GM18505 (cell line): ENCODE data around the gene AP1AR.
"Not testable (repeated sequence)": the region's sequence is repeated elsewhere in the genome, so short reads cannot be mapped to it uniquely, and the experiment has no call there.

Experiments
- ATAC-seq: cut with Tn5 transposase; IDR thresholded peaks from one replicate; pipeline ENCODE4 v1.9.1; 2021; ENCODE audit not compliant: unreplicated experiment
- POLR2A ChIP-seq: IDR thresholded peaks from 4 replicates; pipeline ENCODE4 v1.6.1; 2011; ENCODE audit warnings: borderline replicate concordance; ENCODE audit not compliant: insufficient read depth, insufficient read length; ENCODE audit errors: extremely low read depth

The AP1AR gene

DNA sequence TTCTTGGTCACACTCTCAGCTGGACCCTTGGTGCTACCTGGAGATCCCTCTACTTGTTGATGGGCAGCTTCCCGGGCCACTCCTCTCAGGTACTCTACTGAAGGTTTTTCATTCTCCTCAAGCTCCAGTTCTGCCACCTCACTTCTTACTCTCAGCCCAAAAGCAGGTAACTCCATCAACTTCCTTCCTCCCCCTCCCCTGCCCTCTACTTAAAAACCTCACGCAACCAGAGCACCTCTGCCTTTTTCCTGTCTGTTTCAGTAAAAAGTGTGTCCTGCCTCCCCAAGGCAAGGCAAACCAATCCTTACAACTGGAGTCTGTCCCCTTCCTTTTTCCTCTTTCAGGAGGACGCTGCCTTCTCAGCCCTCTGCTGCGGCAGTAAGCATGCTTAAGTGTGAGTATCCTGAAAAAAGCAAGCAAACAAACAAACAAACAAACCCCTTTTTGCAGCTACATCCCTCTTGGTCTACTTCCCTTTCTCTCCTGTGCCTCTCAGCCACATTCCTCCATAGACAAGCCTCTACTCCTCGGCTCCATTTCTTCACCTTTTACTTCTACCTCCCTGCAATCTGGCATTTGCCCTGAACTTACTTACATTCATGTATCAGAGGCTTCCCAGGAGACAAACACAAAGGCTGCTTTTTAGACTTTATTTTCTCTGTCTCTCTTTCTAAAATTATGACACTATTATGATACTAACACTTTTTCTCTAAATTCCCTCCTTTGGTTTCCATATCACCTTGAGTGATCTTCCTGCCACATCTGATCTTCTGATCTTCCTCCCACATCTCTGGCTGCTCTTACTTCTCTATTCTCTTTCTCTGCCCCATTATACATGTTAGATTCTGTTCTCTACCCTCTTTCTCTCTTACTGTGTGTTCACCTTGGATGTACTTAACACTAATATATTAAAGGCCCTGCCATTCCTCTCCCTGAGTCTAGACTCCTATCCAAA is 71.0 kb downstream of the AP1AR start:
- ATAC-seq, result no peak
- no peak for TF ChIP-seq POLR2A

DNA sequence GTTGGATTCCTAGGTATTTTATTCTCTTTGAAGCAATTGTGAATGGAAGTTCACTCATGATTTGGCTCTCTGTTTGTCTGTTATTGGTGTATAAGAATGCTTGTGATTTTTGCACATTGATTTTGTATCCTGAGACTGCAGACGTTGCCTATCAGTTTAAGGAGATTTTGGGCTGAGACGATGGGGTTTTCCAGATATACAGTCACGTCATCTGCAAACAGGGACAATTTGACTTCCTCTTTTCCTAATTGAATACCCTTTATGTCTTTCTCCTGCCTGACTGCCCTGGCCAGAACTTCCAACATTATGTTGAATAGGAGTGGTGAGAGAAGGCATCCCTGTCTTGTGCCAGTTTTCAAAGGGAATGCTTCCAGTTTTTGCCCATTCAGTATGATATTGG is 73.9 kb downstream of the AP1AR start:
- ATAC-seq, result not testable (repeated sequence)

DNA sequence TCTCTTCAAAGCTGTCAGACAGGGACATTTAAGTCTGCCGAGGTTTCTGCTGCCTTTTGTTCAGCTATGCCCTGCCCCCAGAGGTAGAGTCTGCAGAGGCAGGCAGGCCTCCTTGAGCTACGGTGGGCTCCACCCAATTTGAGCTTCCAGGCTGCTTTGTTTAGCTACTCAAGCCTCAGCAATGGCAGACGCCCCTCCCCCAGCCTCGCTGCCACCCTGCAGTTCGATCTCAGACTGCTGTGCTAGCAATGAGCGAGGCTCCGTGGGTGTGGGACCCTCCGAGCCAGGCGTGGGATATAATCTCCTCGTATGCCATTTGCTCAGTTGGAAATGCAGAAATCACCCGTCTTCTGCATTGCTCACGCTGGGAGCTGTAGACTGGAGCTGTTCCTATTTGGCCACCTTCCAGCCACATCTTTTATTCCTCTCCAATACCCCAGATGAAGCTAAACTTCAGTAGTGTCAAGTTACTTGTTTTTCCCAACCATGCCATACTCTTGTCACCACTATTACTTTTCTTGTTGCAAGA is 77.7 kb downstream of the AP1AR start:
- not testable (repeated sequence) for ATAC-seq

DNA sequence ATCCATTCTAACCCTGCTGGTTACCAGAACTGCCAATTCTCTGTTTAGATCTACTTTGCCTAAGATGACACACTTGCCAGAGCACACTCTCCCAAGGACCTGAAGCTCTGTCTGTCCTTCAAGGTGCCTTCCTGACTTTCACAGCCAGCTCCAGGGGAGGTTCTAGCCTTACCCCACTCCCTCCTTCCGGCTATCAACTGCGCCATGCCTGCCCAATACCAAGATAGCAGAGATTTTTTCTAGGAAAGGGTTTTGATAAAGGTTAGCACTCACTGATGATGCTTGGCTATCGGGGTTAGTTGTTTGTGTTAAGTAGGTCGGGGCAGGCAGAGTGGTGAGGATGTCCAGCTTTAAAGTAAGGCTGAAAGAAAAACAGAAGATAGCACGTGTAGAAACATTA is 79.9 kb downstream of the AP1AR start:
- no peak for TF ChIP-seq POLR2A
- ATAC-seq, result no peak

DNA sequence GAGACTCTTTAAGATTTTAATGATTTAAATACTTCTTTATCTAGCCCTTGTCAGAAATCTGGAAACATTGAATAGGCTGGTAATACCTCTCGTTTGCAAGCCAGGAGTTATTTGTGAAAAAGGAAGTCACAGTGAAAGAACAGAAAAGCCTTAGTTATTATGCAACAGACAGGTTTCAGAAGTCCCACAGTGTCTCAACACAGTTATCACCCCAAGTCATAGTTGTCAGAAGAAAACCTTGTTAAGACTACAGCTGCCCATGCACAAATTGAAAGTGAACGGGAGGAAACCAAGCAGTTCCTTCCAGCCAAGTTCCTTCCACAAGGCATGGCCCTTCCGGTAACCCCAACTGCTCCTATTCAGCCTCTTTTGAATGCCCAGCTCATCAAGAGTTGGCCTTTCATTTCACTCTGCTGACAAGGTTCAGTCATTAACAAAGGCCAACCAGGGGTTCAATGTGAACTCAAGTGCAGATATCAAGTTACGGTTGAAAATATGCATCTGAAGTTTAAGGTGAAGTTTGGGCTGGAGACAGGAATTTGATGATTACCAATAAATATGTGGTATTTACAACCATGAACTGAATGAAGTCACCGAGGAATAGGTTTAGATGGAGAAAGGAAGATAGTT is 81.1 kb downstream of the AP1AR start:
- TF ChIP-seq POLR2A, result no peak
- peak; percentile 91 for ATAC-seq

DNA sequence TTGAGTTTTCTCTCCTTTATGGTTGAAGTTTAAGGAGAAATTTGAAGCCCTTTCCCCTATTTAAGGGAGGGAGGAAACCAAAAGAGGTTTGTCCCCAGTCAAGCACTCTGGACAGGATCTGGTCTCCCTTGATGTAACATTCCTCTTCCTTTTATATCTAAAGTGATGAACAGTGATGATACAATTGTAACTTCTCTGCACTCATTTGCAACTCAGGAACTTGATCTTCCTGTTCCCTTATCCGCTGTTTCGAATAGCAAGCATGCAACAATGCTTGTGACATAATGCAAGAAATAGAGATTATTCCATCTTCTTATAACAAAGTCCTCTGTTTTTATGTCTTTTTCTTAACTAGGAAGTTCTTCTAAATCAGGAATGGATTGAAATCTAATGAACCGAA is 83.9 kb downstream of the AP1AR start:
- no peak for ATAC-seq
- TF ChIP-seq POLR2A, result no peak

DNA sequence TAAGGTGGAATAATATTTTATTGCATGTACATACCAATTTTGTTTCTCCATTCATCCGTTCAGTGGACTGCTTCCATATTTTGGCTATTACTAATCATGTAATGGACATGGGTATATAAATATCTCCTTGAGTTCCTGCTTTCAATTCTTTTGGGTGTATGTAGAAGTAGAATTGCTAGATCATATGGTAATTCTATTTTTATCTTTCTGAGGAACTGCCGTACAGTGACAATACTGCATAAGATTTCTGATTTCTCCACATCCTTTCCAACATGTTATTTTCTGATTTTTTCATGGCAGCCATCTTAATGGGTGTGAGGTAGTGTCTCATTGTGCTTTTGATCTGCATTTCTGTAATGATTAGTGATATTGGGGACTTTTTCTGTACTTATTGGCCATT is 84.8 kb downstream of the AP1AR start:
- no peak for TF ChIP-seq POLR2A
- no peak for ATAC-seq

DNA sequence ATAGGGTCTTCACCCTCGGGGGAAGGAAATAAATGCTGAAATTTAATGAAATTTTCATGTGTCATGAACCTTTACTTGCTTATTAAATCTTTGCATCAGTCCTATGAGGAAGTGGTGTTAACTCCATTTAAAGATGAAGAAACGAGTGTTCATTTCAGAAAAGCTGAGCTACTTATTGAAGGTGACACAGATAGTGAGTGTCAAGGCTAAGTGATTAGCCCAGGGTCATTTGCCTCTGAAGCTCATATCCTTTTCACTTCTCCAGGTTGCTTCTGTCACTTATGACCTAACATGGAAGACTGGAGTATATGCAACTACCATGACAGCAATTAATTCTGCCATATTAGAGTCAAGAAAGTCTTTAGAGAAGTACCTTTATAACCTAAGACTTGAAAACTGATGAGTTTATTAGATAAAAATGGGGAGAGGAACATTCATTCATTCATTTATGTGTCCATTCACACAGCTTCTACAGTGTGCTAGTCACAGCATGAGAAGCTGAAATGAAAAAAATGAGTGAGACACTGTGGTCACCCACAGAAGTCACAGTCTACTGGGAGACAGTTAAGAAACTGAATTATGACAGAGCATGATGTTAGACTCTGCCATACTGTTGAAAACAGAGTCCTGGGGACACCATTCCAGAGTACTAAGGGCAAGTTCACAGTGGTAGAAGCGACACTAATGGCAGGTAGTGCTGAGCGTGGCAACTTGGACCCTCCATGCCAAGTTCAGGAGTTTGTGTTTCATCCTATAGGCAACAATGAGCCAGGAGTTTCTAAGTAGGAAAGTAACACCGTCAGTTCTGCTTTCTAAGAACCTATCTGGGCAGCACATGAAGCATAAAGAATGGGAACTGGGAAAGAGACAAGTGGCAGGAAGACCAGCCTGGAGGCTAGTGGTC is 86.9 kb downstream of the AP1AR start:
- TF ChIP-seq POLR2A, result no peak
- peak; percentile 93 for ATAC-seq
